Keratinocyte (primary cell): ENCODE results near the gene RNF121.

Experiments
- EZH2 ChIP-seq: IDR thresholded peaks from one replicate; pipeline ENCODE4 v1.6.1; 2012; ENCODE audit warnings: inconsistent platforms, mild to moderate bottlenecking, low read length, moderate library complexity
- TF ChIP-seq, protein P1 (sequence below), 3 experiments: IDR thresholded peaks in 1 of 3; conservative IDR thresholded peaks in 1 of 3; optimal IDR thresholded peaks in 1 of 3; 2 replicates in 2 of 3; 3 replicates in 1 of 3; pipeline versions ENCODE3 to v1.5.1; 2011; ENCODE audit warnings: low read length in 3 of 3, mild to moderate bottlenecking in 3 of 3, moderate library complexity in 2 of 3, control low read depth in 1 of 3, inconsistent platforms in 1 of 3; ENCODE audit not compliant: insufficient read depth in 2 of 3; ENCODE audit errors: extremely low read depth in 1 of 3

DNA sequence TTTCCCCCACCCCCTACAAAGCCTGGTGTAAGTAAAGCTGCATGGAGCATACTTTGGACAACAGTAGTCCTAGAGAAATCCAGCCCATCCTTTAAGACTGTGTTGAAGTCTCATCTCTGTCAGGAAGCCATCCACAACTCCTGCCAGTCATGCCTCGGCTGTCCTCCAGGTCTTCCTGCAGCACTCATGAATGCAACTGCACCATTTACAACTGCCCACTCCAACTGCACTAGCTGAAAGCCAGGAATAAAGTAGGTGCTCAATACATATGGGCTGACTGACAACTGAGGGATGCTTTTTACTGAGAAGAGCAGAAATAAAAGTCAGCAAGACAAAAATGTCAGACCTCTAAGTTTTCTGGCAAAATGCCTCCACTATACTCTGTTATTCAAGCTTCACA is 97.2 kb downstream of the RNF121 start:
- TF ChIP-seq EZH2: no peak
- TF ChIP-seq, protein P1, sequence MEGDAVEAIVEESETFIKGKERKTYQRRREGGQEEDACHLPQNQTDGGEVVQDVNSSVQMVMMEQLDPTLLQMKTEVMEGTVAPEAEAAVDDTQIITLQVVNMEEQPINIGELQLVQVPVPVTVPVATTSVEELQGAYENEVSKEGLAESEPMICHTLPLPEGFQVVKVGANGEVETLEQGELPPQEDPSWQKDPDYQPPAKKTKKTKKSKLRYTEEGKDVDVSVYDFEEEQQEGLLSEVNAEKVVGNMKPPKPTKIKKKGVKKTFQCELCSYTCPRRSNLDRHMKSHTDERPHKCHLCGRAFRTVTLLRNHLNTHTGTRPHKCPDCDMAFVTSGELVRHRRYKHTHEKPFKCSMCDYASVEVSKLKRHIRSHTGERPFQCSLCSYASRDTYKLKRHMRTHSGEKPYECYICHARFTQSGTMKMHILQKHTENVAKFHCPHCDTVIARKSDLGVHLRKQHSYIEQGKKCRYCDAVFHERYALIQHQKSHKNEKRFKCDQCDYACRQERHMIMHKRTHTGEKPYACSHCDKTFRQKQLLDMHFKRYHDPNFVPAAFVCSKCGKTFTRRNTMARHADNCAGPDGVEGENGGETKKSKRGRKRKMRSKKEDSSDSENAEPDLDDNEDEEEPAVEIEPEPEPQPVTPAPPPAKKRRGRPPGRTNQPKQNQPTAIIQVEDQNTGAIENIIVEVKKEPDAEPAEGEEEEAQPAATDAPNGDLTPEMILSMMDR (optimal IDR thresholded peaks at IDR 0.05 in 1 of 3, IDR thresholded peaks at IDR 0.05 in 1 of 3, conservative IDR thresholded peaks at IDR 0.05 in 1 of 3; ENCODE audit: extremely low read depth in 1 of 3, insufficient read depth in 2 of 3, low read length in 3 of 3): no peak
